ENCODE data around the gene STUM.

DNA sequence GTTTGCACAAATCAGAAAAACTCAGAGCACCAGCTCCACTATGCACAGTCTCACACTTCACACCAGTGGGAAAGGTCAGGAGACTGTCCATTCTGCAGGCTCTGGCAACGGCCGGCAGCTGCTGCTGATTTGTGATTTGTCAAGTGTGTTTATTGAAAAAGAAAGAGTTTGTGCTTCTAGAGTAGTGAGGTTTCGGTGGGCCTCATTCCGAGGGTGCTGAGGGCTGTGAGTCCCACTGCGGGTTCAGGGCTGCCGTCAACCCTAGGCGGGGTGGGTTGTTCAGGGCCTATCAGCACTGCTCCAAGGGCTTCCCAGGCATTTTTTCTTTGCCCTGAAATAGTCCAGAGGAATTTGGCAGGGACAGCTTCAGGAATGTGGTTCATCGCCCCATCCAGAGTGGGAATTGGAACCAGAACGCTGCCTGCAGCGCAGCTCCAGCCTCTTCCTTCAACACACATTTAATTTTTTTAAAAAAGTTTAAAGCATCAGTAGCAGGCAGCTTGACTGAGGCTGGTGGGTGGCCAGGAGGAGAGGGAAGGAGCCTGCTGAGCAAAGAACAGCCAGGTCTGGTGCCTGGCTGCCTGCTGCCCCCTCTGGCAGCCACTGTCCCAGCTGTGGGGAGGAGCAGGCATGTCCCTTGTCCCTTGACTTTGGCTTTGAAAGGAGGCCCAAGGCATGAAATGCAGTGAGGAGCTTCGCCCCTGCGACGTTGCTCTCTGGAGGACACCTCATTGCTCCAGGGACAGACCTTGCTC, 19.7 kb downstream of the STUM start:
- TF ChIP-seq CTCF (IDR thresholded peaks at IDR 0.05; ENCODE audit: borderline replicate concordance, extremely low read depth, low read length, poor library complexity, severe bottlenecking) (peak; percentile 37), EZH2 (IDR thresholded peaks at IDR 0.05; ENCODE audit: borderline replicate concordance, low read depth, low read length, severe bottlenecking) (no peak)

Data from DND-41 (cell line).